Lower leg skin (tissue), 3 donors: ENCODE measurements around the gene TOMM20.

Source experiments
- CTCF ChIP-seq, 3 donors: fragments of 450-650 bp; IDR thresholded peaks; one replicate each; pipeline ENCODE4 v1.5.1; 2016; ENCODE audit warnings: antibody characterized with exemption in 3 of 3, mild to moderate bottlenecking in 3 of 3, moderate library complexity in 2 of 3
- POLR2A ChIP-seq, 2 donors: fragments of 450-650 bp; IDR thresholded peaks; one replicate each; pipeline ENCODE4 v1.6.1; 2016 to 2017; ENCODE audit warnings: antibody characterized with exemption in 2 of 2, mild to moderate bottlenecking in 1 of 2, moderate library complexity in 1 of 2

GRCh38 chr1:235128456-235129328 is at the start of gene TOMM20:
- TF ChIP-seq CTCF (IDR thresholded peaks at IDR 0.05) (no peak), POLR2A (IDR thresholded peaks at IDR 0.05) (no peak)
